Tibial nerve (tissue), 4 donors: Measurements from ENCODE around the gene VTI1A. TPM values are rescaled to one million over a fixed set of nuclear protein-coding genes. Genes with fewer than 3 reads are reported as not detected.
"Not testable (repeated sequence)": the region's sequence is repeated elsewhere in the genome, so short reads cannot be mapped to it uniquely, and the experiment has no call there.

Source experiments
- DNase-seq, 2 donors: peaks; one replicate each; pipeline ENCODE4 v3.0.0-alpha.2; 2019; ENCODE audit warnings: low spot score in 2 of 2
- H3K27ac ChIP-seq, 4 donors: fragments of 200-600 bp; sonication (generic) in 3 of 4; one replicate each; pipeline ENCODE4 v1.5.1; 2017 to 2019; ENCODE audit warnings: mild to moderate bottlenecking in 1 of 4
- H3K27me3 ChIP-seq, 2 donors: fragments of 200-600 bp; sonication (generic) in 1 of 2; one replicate each; pipeline versions ENCODE4 v1.5.1 to v1.6.0; 2017 to 2019
- H3K36me3 ChIP-seq, 3 donors: fragments of 200-600 bp; sonication (generic); one replicate each; pipeline ENCODE4 v1.5.1; 2018 to 2019
- H3K4me1 ChIP-seq, 4 donors: fragments of 200-600 bp; sonication (generic) in 3 of 4; one replicate each; pipeline ENCODE4 v1.5.1; 2017 to 2019
- H3K4me3 ChIP-seq, 4 donors: fragments of 200-600 bp; sonication (generic) in 3 of 4; one replicate each; pipeline ENCODE4 v1.5.1; 2017 to 2019; ENCODE audit warnings: mild to moderate bottlenecking in 1 of 4, moderate library complexity in 1 of 4
- H3K9me3 ChIP-seq, 4 donors: fragments of 200-600 bp; sonication (generic) in 3 of 4; one replicate each; pipeline ENCODE4 v1.5.1; 2017 to 2019
- EP300 ChIP-seq, 2 donors: sonication (generic); formaldehyde crosslinking; IDR thresholded peaks; one replicate each; pipeline ENCODE4 v1.6.1; 2017; ENCODE audit warnings: antibody characterized with exemption in 2 of 2, mild to moderate bottlenecking in 1 of 2
- POLR2A ChIP-seq, 2 donors: fragments of 450-650 bp; IDR thresholded peaks; one replicate each; pipeline ENCODE4 v1.6.1; 2017; ENCODE audit warnings: antibody characterized with exemption in 2 of 2, mild to moderate bottlenecking in 2 of 2, moderate library complexity in 2 of 2
- WGBS, 2 donors: methylation state at CpG; one replicate each; pipeline ENCODE4 v1.1.5; 2018; 5-methylcytosine and 5-hydroxymethylcytosine counted together
- total RNA-seq, 4 donors: library from RNA; depleted of rRNA; stranded (reverse); fragments of >200 nt; gene quantifications; one replicate each; pipeline ENCODE4 v1.1.0, GENCODE V29; 2016
- TF ChIP-seq, protein P1 (sequence below), 5 experiments: fragments of 200-600 bp in 3 of 5; fragments of 450-650 bp in 2 of 5; sonication (generic) in 3 of 5; IDR thresholded peaks; one replicate each; pipeline ENCODE4 v1.5.1; 2016 to 2019; ENCODE audit warnings: antibody characterized with exemption in 5 of 5, mild to moderate bottlenecking in 3 of 5, moderate library complexity in 2 of 5

VTI1A gene
- total RNA-seq, 4 donors from 2014 or later = 96.5 to 253 (median 127) TPM

DNA sequence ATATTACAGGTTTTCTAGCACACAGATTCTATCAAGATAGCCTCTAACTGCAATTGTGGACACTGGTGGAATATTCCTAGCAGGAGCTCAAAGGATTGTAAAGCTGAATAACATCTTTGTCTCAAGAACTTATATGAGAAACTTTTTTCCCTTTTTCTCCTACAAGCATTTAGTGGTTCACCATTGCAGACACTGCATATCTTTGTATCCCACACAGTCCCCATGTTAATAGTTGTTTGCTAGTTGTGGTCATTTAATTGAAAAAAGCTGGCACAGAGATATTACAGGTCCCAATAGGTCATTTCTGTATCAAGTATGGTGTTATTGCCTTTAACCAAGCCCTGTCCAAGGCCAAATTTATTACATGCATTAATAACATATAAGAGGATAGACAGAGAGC lies 276.9 kb downstream of the VTI1A start:
- Histone ChIP-seq H3K4me1 (peaks cover 0 to 19% (median 0%) of the 10 kb centered on the region in 4 donors), H3K27me3 (no peaks in the 10 kb centered on the region), H3K4me3 (no peak overlapping the region), H3K9me3 (peaks cover 0 to 5% (median 0%) of the 10 kb centered on the region in 4 donors), H3K27ac (no peak overlapping the region), H3K36me3 (no peaks in the 10 kb centered on the region)
- no peak for DNase-seq
- TF ChIP-seq EP300 (IDR thresholded peaks at IDR 0.05) (no peak), POLR2A (IDR thresholded peaks at IDR 0.05) (no peak)
- TF ChIP-seq, protein P1, sequence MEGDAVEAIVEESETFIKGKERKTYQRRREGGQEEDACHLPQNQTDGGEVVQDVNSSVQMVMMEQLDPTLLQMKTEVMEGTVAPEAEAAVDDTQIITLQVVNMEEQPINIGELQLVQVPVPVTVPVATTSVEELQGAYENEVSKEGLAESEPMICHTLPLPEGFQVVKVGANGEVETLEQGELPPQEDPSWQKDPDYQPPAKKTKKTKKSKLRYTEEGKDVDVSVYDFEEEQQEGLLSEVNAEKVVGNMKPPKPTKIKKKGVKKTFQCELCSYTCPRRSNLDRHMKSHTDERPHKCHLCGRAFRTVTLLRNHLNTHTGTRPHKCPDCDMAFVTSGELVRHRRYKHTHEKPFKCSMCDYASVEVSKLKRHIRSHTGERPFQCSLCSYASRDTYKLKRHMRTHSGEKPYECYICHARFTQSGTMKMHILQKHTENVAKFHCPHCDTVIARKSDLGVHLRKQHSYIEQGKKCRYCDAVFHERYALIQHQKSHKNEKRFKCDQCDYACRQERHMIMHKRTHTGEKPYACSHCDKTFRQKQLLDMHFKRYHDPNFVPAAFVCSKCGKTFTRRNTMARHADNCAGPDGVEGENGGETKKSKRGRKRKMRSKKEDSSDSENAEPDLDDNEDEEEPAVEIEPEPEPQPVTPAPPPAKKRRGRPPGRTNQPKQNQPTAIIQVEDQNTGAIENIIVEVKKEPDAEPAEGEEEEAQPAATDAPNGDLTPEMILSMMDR (IDR thresholded peaks at IDR 0.05) = no peak

DNA sequence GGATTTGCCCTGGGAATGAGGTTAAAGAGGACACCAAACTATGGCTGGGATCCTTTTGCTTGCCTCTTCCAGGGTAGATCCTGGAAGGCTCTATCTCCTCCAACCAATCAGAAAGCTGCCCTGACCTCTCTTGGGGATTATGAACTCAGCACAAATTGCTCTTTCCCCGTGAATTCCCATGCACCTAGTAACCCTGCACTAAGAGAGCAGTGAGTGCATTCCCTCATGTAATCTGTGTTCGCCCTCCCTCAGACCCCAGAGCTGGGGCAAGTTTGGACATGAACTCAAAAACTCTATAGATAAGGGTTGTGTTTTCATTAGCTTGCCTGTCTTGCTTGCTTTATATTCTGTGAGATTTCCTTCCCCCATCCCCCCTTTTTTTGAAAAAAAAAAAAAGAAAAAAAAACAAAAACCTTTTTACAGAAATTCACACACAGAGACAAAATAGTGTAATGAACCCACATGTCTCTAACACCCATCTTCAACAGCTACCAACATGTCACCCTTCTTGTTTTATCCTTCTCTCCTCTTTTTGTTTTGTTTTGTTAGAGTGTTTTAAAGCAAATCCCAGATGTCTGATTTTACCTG lies 277.5 kb downstream of the VTI1A start:
- Histone ChIP-seq H3K4me1 (peaks cover 0 to 19% (median 0%) of the 10 kb centered on the region in 4 donors), H3K27ac (no peak overlapping the region), H3K4me3 (no peak overlapping the region), H3K36me3 (no peaks in the 10 kb centered on the region), H3K9me3 (peaks cover 0 to 5% (median 0%) of the 10 kb centered on the region in 4 donors), H3K27me3 (no peaks in the 10 kb centered on the region)
- DNase-seq = no peak
- 56 to 73% methylated on average over 2 of the region's 2 CpGs for WGBS, 2 donors
- TF ChIP-seq EP300 (IDR thresholded peaks at IDR 0.05) (no peak), POLR2A (IDR thresholded peaks at IDR 0.05) (no peak)
- TF ChIP-seq, protein P1 (IDR thresholded peaks at IDR 0.05) = no peak

DNA sequence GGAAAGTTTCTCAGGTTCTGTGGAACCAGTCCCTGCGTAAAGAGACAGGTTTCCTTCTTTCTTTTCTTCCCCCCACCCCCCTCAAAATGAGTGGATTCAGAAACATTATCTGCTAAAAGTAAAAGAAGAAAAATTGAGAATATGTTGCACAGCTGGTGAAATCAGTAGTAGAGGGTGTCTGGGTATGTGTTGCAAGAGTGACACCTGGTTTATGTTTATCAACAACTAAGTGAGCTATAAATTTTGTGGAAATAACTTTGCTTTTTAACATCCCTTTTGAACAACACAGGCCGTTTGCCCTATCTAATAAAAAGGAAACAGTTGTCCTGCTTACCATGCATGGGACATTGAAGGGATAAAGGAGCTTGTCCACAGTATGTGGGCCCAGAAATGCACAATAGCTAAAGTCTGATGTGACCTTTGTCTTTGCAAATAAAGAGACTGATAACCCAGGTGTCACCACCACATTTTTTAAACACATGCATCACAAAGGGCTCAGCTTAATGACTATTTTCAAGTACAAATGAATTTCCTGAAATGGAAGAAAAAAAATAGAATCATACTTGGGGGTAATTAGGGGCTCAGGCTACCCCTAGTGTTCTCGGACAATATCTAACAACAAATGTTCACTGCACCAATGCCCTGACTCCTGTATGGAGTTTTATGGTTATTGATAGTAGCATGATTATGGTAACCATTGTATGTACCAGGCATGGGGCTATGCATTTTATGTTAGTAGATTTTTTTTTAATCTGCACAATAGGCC lies 281.3 kb downstream of the VTI1A start:
- Histone ChIP-seq H3K9me3 (no peaks in the 10 kb centered on the region), H3K36me3 (no peaks in the 10 kb centered on the region), H3K4me3 (no peak overlapping the region), H3K27me3 (no peaks in the 10 kb centered on the region), H3K4me1 (peaks cover 0 to 27% (median 10%) of the 10 kb centered on the region in 4 donors), H3K27ac (no peak overlapping the region)
- DNase-seq = no peak
- TF ChIP-seq, protein P1 (IDR thresholded peaks at IDR 0.05) = no peak
- TF ChIP-seq POLR2A (IDR thresholded peaks at IDR 0.05) = no peak
- no peak for TF ChIP-seq EP300 (IDR thresholded peaks at IDR 0.05)
- WGBS, 2 donors = 89 to 90% methylated on average over 3 of the region's 3 CpGs

DNA sequence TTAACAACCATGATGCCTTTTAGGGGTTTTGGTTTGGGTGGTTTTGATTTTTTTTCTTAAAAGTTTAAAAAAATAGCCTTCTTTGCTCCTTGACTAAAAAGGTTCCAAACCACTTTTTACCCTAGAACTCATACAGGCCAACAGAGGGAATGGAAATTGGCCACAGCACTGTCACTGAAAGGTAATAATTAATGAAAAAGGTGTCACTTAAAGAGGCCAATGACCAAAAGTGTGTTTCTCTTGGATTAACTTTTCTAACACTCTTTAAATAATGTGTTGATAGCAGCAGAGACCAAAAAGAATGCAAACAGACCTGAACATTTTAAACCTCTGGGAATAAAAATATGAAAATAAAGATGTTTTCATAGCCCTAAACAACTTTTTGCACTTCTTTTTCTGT lies 282.0 kb downstream of the VTI1A start:
- no peak overlapping the region for H3K27ac ChIP-seq
- peaks cover 0 to 20% (median 10%) of the 10 kb centered on the region in 4 donors for H3K4me1 ChIP-seq
- no peaks in the 10 kb centered on the region for H3K9me3 ChIP-seq
- no peak for TF ChIP-seq EP300 (IDR thresholded peaks at IDR 0.05)
- TF ChIP-seq, protein P1 (IDR thresholded peaks at IDR 0.05) = no peak
- no peak for TF ChIP-seq POLR2A (IDR thresholded peaks at IDR 0.05)
- H3K36me3 ChIP-seq = no peaks in the 10 kb centered on the region
- no peak overlapping the region for H3K4me3 ChIP-seq
- no peak for DNase-seq
- no peaks in the 10 kb centered on the region for H3K27me3 ChIP-seq

DNA sequence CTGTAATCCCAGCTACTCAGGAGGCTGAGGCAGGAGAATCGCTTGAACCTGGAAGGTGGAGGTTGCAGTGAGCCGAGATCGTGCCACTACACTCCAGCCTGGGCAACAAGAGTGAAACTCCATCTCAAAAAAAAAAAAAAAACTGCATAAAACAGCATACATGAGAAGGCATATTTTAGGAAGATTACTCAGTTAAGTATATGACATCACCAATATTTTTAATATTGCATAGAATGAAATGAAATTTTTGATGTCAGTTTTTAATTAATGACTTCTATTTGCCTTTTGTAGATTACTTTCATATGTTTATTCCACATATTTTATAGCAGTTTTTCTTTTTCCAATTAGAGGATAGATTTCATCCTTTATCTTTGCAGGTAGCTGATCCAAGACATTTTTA lies 284.4 kb downstream of the VTI1A start:
- not testable (repeated sequence) for H3K27ac ChIP-seq, H3K4me3 ChIP-seq, DNase-seq, H3K27me3 ChIP-seq, H3K9me3 ChIP-seq, H3K36me3 ChIP-seq
- H3K4me1 ChIP-seq = peaks cover 0 to 16% (median 10%) of the 10 kb centered on the region in 4 donors
- 96 to 97% methylated on average over 3 of the region's 3 CpGs for WGBS, 2 donors
